Activated T-cell treated with anti-CD3 and anti-CD28 coated beads for 1 hour (primary cell): ENCODE results near the gene LCMT2.

ENCODE experiments used
- DNase-seq: peaks from one replicate; pipeline ENCODE4 v3.0.0-alpha.2; 2020; ENCODE audit warnings: low read depth

The LCMT2 gene

GRCh38 chr15:43275740-43276562 lies 54.4 kb downstream of the LCMT2 start:
- no peak for DNase-seq

GRCh38 chr15:43274136-43274535 lies 56.2 kb downstream of the LCMT2 start:
- no peak for DNase-seq
